Esophagus muscularis mucosa (tissue), 4 donors: Measurements from ENCODE around the gene C2orf92. TPM values are rescaled to one million over a fixed set of nuclear protein-coding genes. Genes with fewer than 3 reads are reported as not detected.

ENCODE experiments used
- DNase-seq: peaks from one replicate; pipeline ENCODE4 v3.0.0-alpha.2; 2017; ENCODE audit errors: extremely low spot score
- H3K27ac ChIP-seq, 4 donors: fragments of 200-600 bp; sonication (generic); replicated peaks in 1 of 4; 1 replicate in 3 of 4; 2 replicates in 1 of 4; pipeline ENCODE4 v1.5.1; 2016 to 2019; ENCODE audit warnings: mild to moderate bottlenecking in 1 of 4
- H3K27me3 ChIP-seq, 4 donors: fragments of 200-600 bp; sonication (generic); one replicate each; pipeline versions ENCODE4 v1.5.1 to v1.6.0; 2016 to 2019
- H3K36me3 ChIP-seq, 4 donors: fragments of 200-600 bp; sonication (generic); one replicate each; pipeline ENCODE4 v1.5.1; 2016 to 2019
- H3K4me1 ChIP-seq, 4 donors: fragments of 200-600 bp; sonication (generic); one replicate each; pipeline ENCODE4 v1.5.1; 2016 to 2019
- H3K4me3 ChIP-seq, 4 donors: fragments of 200-600 bp; sonication (generic); 1 replicate in 2 of 4; 2 replicates in 2 of 4; pipeline ENCODE4 v1.5.1; 2016 to 2019; ENCODE audit warnings: mild to moderate bottlenecking in 4 of 4, moderate library complexity in 1 of 4
- H3K9me3 ChIP-seq, 4 donors: fragments of 200-600 bp; sonication (generic); 1 replicate in 3 of 4; 2 replicates in 1 of 4; pipeline ENCODE4 v1.5.1; 2016 to 2019
- EP300 ChIP-seq: sonication (generic); formaldehyde crosslinking; IDR thresholded peaks from one replicate; pipeline ENCODE4 v1.6.1; 2017; ENCODE audit warnings: antibody characterized with exemption
- POLR2A ChIP-seq: fragments of 450-650 bp; IDR thresholded peaks from one replicate; pipeline ENCODE4 v1.6.1; 2017; ENCODE audit warnings: antibody characterized with exemption, moderate library complexity, mild to moderate bottlenecking, low read depth
- POLR2AphosphoS5 ChIP-seq, 2 donors: sonication (generic); formaldehyde crosslinking; IDR thresholded peaks; one replicate each; pipeline ENCODE4 v1.6.1; 2017; ENCODE audit warnings: antibody characterized with exemption in 2 of 2
- WGBS: methylation state at CpG from one replicate; pipeline ENCODE4 v1.1.5; 2018; 5-methylcytosine and 5-hydroxymethylcytosine counted together
- intact Hi-C: fragments of 100-400 bp; cut with DNase I; formaldehyde crosslinking; loops from one replicate; pipeline ENCODE4 v1.15.1; 2023
- total RNA-seq, 4 donors: library from RNA; depleted of rRNA; stranded (reverse); fragments of >200 nt; gene quantifications; one replicate each; pipeline versions ENCODE4 v1.1.0 to v1.2.1, GENCODE V29; 2016
- TF ChIP-seq, protein P1 (sequence below), 3 experiments: fragments of 200-600 bp in 2 of 3; fragments of 450-650 bp in 1 of 3; sonication (generic) in 2 of 3; IDR thresholded peaks; one replicate each; pipeline ENCODE4 v1.5.1; 2017 to 2019; ENCODE audit warnings: antibody characterized with exemption in 3 of 3, mild to moderate bottlenecking in 2 of 3, moderate library complexity in 1 of 3

The C2orf92 gene
- total RNA-seq, 4 donors from 2014 or later, result 2.1 to 6.5 (median 3.6) TPM

- Histone ChIP-seq H3K4me3 (no peak overlapping the region), H3K36me3 (no peaks in the 10 kb centered on the region), H3K27ac (no peak overlapping the region), H3K4me1 (no peaks in the 10 kb centered on the region), H3K9me3 (no peaks in the 10 kb centered on the region), H3K27me3 (no peaks in the 10 kb centered on the region)
- intact Hi-C loops, result no loop called here
- no peak for DNase-seq
- 91% methylated on average over 10 of the region's 13 CpGs for WGBS
- TF ChIP-seq POLR2AphosphoS5 (IDR thresholded peaks at IDR 0.05) (no peak), EP300 (no peak), POLR2A (no peak)
- TF ChIP-seq, protein P1, sequence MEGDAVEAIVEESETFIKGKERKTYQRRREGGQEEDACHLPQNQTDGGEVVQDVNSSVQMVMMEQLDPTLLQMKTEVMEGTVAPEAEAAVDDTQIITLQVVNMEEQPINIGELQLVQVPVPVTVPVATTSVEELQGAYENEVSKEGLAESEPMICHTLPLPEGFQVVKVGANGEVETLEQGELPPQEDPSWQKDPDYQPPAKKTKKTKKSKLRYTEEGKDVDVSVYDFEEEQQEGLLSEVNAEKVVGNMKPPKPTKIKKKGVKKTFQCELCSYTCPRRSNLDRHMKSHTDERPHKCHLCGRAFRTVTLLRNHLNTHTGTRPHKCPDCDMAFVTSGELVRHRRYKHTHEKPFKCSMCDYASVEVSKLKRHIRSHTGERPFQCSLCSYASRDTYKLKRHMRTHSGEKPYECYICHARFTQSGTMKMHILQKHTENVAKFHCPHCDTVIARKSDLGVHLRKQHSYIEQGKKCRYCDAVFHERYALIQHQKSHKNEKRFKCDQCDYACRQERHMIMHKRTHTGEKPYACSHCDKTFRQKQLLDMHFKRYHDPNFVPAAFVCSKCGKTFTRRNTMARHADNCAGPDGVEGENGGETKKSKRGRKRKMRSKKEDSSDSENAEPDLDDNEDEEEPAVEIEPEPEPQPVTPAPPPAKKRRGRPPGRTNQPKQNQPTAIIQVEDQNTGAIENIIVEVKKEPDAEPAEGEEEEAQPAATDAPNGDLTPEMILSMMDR (IDR thresholded peaks at IDR 0.05), result no peak
These were observed 45.6 kb downstream of the C2orf92 start for GRCh38 chr2:97714950-97715652.

- Histone ChIP-seq H3K4me1 (no peaks in the 10 kb centered on the region), H3K27ac (no peak overlapping the region), H3K27me3 (no peaks in the 10 kb centered on the region), H3K36me3 (no peaks in the 10 kb centered on the region), H3K4me3 (no peak overlapping the region), H3K9me3 (no peaks in the 10 kb centered on the region)
- WGBS, result 88% methylated on average over 9 of the region's 9 CpGs
- DNase-seq, result no peak
- no peak for TF ChIP-seq POLR2A
- no peak for TF ChIP-seq POLR2AphosphoS5 (IDR thresholded peaks at IDR 0.05)
- TF ChIP-seq EP300, result no peak
- TF ChIP-seq, protein P1 (IDR thresholded peaks at IDR 0.05), result no peak
- intact Hi-C loops, result no loop called here
These were observed 46.6 kb downstream of the C2orf92 start for GRCh38 chr2:97715951-97716694.

GRCh38 chr2:97716695-97717612 is 47.4 kb downstream of the C2orf92 start:
- no peaks in the 10 kb centered on the region for H3K36me3 ChIP-seq
- TF ChIP-seq POLR2AphosphoS5 (IDR thresholded peaks at IDR 0.05), result no peak
- TF ChIP-seq, protein P1 (IDR thresholded peaks at IDR 0.05), result no peak
- WGBS, result 89% methylated on average over 19 of the region's 21 CpGs
- no peak for DNase-seq
- no peaks in the 10 kb centered on the region for H3K9me3 ChIP-seq
- H3K4me3 ChIP-seq, result no peak overlapping the region
- no peak overlapping the region for H3K27ac ChIP-seq
- no peaks in the 10 kb centered on the region for H3K4me1 ChIP-seq
- intact Hi-C loops, result no loop called here
- no peaks in the 10 kb centered on the region for H3K27me3 ChIP-seq

- H3K9me3 ChIP-seq, result no peaks in the 10 kb centered on the region
- TF ChIP-seq EP300 (no peak), POLR2A (no peak), POLR2AphosphoS5 (IDR thresholded peaks at IDR 0.05) (no peak)
- TF ChIP-seq, protein P1 (IDR thresholded peaks at IDR 0.05), result no peak
- H3K36me3 ChIP-seq, result no peaks in the 10 kb centered on the region
- 94% methylated on average over 2 of the region's 3 CpGs for WGBS
- intact Hi-C loops, result no loop called here
- no peaks in the 10 kb centered on the region for H3K27me3 ChIP-seq
- H3K27ac ChIP-seq, result no peak overlapping the region
- no peaks in the 10 kb centered on the region for H3K4me1 ChIP-seq
- no peak for DNase-seq
- H3K4me3 ChIP-seq, result no peak overlapping the region
These were observed 48.1 kb downstream of the C2orf92 start for GRCh38 chr2:97717613-97717995.
